ENCODE measurements around the gene PIGV. TPM values are rescaled to one million over a fixed set of nuclear protein-coding genes. Genes with fewer than 3 reads are reported as not detected.

The PIGV gene
- total RNA-seq, 1 donor from 2014 or later: 14.2 TPM

DNA sequence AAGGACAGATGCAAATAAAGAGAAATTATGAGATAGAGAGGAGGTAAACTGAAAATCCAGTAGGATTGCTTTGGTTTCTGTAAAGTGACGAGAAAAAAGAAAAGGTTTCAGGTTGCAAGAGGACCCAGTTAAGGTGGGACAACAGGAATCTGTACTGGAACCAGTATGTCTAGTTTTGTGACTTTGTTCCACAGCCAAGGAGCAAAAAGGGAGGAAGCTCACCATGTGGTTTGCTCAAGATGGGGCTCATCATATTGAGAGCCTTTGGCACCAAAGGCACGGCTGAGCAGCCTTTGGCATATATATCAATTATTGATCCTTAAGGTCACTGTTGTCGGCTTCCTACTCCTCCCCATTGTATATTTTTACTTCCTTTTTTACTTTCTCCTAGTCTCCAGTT is 37.0 kb downstream of the PIGV start:
- Mint-ChIP-seq H3K4me1 (ENCODE audit: unreplicated experiment) (peaks cover 26% of the 10 kb centered on the region), H3K27me3 (ENCODE audit: unreplicated experiment) (no peaks in the 10 kb centered on the region), H3K36me3 (ENCODE audit: unreplicated experiment) (no peaks in the 10 kb centered on the region), H3K9me3 (ENCODE audit: unreplicated experiment) (no peaks in the 10 kb centered on the region), H3K4me3 (ENCODE audit: unreplicated experiment) (no peak overlapping the region), H3K27ac (ENCODE audit: unreplicated experiment) (no peak overlapping the region)
- DNase-seq (ENCODE audit: extremely low spot score, unreplicated experiment): no peak
- no peak for TF ChIP-seq CTCF (IDR thresholded peaks at IDR 0.05)

GRCh38 chr1:26826261-26827105 is 38.7 kb downstream of the PIGV start, which contains the start of gene ZDHHC18:
ZDHHC18 (plus strand) TSS chr1:26826688; CDS start chr1:26826805, 117 bp downstream.
- Mint-ChIP-seq H3K27me3 (ENCODE audit: unreplicated experiment) (no peaks in the 10 kb centered on the region), H3K36me3 (ENCODE audit: unreplicated experiment) (no peaks in the 10 kb centered on the region), H3K4me1 (ENCODE audit: unreplicated experiment) (peaks cover 26% of the 10 kb centered on the region), H3K9me3 (ENCODE audit: unreplicated experiment) (no peaks in the 10 kb centered on the region), H3K4me3 (ENCODE audit: unreplicated experiment) (peak within 1 kb of the TSS; percentile 87), H3K27ac (ENCODE audit: unreplicated experiment) (peak within 1 kb of the TSS; percentile 82)
- DNase-seq (ENCODE audit: extremely low spot score, unreplicated experiment): peak; percentile 91
- peak; percentile 58 for TF ChIP-seq CTCF (IDR thresholded peaks at IDR 0.05)

DNA sequence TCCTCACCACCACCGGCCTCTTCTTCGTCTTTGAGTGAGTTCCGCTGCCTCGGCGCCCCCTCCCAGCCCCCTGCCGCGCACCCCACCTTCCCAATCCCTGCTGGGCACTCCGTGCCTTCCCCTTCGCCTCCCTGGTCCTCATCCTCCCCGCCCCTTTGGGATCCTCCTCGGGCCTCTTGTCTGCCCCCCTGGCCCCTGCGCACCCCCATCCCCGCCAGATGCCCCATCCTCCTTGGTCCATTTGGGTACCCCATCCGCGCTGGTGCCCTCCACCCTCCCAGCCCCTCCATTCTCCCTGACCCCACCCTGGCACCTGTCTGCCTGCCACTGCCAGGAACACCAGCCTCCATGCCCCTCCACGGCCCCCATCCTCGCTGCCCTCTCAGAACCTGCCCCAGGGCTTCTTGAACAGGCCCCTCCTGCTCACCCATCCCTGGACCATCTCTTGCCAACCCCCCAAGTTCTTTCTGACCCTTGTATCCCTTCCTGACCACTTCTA is 39.4 kb downstream of the PIGV start:
- Mint-ChIP-seq H3K9me3 (ENCODE audit: unreplicated experiment) (no peaks in the 10 kb centered on the region), H3K27me3 (ENCODE audit: unreplicated experiment) (no peaks in the 10 kb centered on the region), H3K4me3 (ENCODE audit: unreplicated experiment) (peak overlapping the region; percentile 86), H3K36me3 (ENCODE audit: unreplicated experiment) (peaks cover 2% of the 10 kb centered on the region), H3K27ac (ENCODE audit: unreplicated experiment) (peak overlapping the region; percentile 82), H3K4me1 (ENCODE audit: unreplicated experiment) (peaks cover 26% of the 10 kb centered on the region)
- DNase-seq (ENCODE audit: extremely low spot score, unreplicated experiment): no peak
- TF ChIP-seq CTCF (IDR thresholded peaks at IDR 0.05): no peak

GRCh38 chr1:26827663-26828062 is 39.9 kb downstream of the PIGV start:
- H3K4me3 Mint-ChIP-seq (ENCODE audit: unreplicated experiment): peak overlapping the region; percentile 86
- peak overlapping the region; percentile 82 for H3K27ac Mint-ChIP-seq (ENCODE audit: unreplicated experiment)
- H3K4me1 Mint-ChIP-seq (ENCODE audit: unreplicated experiment): peaks cover 26% of the 10 kb centered on the region
- no peak for DNase-seq (ENCODE audit: extremely low spot score, unreplicated experiment)
- no peaks in the 10 kb centered on the region for H3K9me3 Mint-ChIP-seq (ENCODE audit: unreplicated experiment)
- H3K27me3 Mint-ChIP-seq (ENCODE audit: unreplicated experiment): no peaks in the 10 kb centered on the region
- H3K36me3 Mint-ChIP-seq (ENCODE audit: unreplicated experiment): peaks cover 7% of the 10 kb centered on the region
- TF ChIP-seq CTCF (IDR thresholded peaks at IDR 0.05): no peak

DNA sequence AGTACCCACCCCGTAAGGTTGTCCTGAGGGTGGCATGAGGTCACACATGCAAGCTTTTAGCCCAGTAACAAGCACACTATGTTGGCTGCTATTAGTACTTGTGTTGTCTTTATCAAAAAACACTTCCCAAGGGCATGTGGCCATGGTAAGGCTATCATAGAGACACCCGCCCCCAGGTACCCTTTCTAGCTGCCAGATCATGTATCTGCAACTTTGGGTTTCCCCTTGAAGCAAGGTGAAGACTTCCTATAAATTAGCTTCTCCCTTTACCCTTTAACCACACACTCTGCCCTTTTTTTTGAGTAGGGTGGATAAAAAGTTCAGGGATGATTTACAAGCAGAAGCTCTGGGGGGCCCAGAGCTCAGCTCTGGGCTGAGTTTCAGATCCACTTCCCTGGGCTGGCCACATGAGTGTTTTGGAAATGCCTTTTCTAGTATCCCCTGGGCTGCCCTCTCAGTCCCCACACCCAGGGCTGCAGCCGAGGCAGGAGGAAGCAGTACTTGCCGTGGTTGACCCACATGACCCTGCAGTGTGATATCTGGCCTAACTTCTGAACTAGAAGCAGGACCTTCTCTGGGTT is 40.8 kb downstream of the PIGV start:
- no peak for DNase-seq (ENCODE audit: extremely low spot score, unreplicated experiment)
- H3K4me3 Mint-ChIP-seq (ENCODE audit: unreplicated experiment): peak overlapping the region; percentile 86
- H3K36me3 Mint-ChIP-seq (ENCODE audit: unreplicated experiment): peaks cover 14% of the 10 kb centered on the region
- peak overlapping the region; percentile 82 for H3K27ac Mint-ChIP-seq (ENCODE audit: unreplicated experiment)
- peaks cover 26% of the 10 kb centered on the region for H3K4me1 Mint-ChIP-seq (ENCODE audit: unreplicated experiment)
- no peaks in the 10 kb centered on the region for H3K27me3 Mint-ChIP-seq (ENCODE audit: unreplicated experiment)
- TF ChIP-seq CTCF (IDR thresholded peaks at IDR 0.05): no peak
- H3K9me3 Mint-ChIP-seq (ENCODE audit: unreplicated experiment): no peaks in the 10 kb centered on the region
